ENCODE results near the gene GPR157.
"Not testable (repeated sequence)": the region's sequence is repeated elsewhere in the genome, so short reads cannot be mapped to it uniquely, and the experiment has no call there.

The GPR157 gene, protein sequence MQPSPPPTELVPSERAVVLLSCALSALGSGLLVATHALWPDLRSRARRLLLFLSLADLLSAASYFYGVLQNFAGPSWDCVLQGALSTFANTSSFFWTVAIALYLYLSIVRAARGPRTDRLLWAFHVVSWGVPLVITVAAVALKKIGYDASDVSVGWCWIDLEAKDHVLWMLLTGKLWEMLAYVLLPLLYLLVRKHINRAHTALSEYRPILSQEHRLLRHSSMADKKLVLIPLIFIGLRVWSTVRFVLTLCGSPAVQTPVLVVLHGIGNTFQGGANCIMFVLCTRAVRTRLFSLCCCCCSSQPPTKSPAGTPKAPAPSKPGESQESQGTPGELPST

GRCh38 chr1:9128520-9129265 is at the start of gene GPR157:
GPR157 (minus strand) TSS chr1:9129102; CDS start chr1:9129027, 75 bp downstream.
- peak; percentile 62 for DNase-seq (ENCODE audit: low read depth)

GRCh38 chr1:9174762-9175161 is 45.9 kb upstream of the GPR157 start:
- DNase-seq (ENCODE audit: low read depth): no peak

DNA sequence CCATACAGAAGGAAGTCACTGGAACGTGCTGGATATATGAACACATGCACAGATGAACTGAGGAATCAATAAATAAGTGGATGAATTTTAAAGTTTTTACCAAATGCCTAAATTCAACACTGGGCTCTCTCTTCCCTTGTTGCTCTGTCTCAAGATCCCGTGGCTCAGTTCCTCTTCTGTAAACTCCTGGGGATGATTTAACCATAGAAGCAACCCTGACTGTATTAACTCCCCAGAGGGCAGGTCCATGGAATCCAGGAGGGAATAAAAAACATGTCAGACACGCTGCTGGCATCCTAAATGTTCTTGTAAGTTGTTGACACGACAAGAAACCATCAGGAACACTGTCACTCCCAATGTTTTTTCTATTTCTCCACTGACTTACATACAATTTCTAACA is 45.3 kb upstream of the GPR157 start:
- no peak for DNase-seq (ENCODE audit: low read depth)

- DNase-seq (ENCODE audit: low read depth): no peak
Measured at GRCh38 chr1:9169601-9170137, 40.8 kb upstream of the GPR157 start.

- no peak for DNase-seq (ENCODE audit: low read depth)
Measured at GRCh38 chr1:9167638-9168037, 38.7 kb upstream of the GPR157 start.

DNA sequence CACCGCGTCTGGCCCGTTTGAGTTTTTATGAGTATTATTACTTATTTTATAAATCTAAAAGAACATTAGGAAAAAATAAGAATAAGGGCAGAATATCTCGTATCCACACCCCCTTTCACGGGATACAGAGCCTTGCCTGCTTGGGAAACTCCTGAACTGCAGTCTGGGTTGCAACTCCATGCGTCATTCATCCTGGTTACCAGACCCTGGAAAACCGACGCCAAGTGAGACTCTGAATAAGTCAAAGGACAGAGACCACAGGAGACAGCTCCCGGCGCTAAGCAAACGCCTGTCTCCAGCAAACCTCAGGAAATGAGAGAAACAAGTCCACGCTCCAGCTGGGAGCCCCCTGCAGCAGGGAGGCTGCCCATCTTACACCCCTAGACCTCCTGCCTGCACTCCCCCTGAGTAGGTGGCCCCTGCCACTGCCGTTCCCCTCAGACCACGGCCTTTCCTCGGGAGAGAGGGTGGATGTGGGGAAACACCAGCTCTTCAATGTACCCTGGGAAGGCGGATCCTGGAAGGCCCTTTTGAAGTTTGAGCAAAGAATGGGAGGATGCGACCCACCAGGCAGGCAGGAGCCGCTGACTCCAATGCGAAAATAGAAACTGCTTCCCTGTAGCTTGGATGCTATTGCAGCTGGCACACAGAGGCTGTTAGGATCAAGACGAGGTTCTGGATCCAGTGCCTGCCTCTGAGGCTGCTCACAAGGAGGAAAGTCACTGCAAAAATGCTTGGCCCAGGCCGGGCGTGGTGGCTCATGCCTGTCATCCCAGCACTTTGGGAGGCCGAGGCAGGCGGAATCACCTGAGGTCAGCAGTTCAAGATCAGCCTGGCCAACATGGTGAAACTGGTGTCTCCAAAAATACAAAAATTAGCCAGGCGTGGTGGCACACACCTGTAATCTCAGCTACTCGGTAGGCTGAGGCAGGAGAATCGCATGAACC is 37.7 kb upstream of the GPR157 start:
- DNase-seq (ENCODE audit: low read depth): no peak

DNA sequence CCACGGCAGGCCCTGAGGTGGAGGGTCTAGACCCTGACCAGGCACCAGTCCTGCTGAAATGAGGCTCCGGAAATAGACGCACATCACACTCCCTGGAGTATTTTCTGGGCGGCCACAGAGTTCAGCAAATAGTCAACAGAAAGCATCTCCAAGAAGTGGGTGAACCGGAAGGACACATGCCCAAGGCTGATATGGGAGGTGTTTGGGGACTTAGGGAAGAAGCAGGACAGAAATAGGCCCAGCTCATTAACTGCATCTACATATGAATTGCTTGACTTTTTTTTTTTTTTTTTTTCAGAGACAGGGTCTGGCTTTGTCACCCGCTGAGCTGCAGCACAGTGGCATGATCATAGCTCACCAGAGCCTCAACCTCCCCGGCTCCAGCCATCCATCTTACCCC is 36.5 kb upstream of the GPR157 start:
- DNase-seq (ENCODE audit: low read depth): no peak

DNA sequence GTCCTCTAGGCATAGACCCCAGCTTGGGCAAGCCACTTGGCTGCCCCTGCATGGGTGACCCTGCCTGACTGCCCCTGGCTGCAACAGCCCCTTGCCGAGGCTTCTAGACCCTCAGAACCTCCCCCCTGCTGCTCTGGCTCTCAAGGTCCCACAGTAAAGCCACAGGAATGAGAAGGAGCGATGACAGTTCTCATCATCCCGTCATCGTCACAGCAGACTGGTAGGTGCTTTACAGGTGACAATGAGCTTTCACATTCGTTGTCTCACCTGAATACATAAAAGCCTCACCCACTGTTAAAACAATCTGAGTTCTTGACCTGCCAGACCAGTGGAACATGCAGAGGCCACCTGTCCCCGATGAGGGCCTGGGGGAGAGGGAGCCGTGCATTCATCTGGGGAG is 36.0 kb upstream of the GPR157 start:
- DNase-seq (ENCODE audit: low read depth): no peak

- no peak for DNase-seq (ENCODE audit: low read depth)
Measured at GRCh38 chr1:9164532-9164900, 35.6 kb upstream of the GPR157 start.

DNA sequence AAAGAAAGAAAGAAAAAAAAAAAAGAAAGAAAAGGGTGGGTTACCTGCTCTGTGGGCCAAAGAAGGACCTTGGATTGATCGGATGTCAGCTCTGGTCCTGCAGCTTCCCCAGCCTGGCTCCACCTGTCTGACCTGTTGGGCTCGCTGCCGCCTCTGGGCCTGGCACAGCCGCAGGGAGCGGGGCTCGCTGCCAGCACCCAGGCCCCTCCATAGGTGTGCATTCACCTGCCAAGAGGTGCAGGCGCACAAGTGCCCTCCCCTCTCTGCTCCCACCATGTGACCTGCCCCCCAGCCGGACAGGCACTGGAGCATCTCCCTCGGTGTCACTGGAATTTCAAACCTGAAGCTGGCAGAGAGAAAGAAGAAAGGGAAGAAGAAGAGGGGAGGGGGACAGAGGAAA is 33.1 kb upstream of the GPR157 start:
- DNase-seq (ENCODE audit: low read depth): no peak

- DNase-seq (ENCODE audit: low read depth): no peak
Measured at GRCh38 chr1:9161342-9161741, 32.4 kb upstream of the GPR157 start.

DNA sequence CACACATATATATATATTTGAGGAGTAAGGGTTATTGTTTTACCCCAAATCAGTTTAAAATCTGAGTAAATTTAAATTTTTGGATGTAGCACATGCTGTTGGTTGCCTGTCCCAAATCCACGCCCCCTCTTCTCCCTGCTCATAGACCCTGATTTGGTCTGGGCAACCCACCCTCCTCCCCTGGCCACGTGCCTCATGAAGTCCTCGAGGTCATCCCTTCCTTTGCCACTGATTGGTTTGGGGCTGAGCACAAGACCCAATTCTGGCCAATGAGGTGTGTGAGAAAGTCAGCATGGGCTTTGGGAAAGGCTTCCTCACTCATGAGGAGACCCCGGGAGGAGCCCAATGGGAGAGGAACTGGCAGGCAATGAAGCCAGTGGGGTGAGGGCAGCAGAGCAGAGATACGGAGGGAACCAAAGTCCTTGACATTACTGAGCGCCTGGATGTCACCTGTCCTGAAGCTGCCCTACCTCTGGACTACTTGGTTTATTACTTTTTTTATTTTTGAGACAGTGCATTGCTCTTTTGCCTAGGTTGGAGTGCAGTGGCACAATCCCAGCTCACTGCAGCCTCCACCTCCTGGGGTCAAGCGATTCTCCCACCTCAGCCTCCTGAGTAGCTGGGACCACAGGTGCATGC is 31.3 kb upstream of the GPR157 start:
- no peak for DNase-seq (ENCODE audit: low read depth)

GRCh38 chr1:9155879-9156278 is 27.0 kb upstream of the GPR157 start:
- DNase-seq (ENCODE audit: low read depth): no peak

- not testable (repeated sequence) for DNase-seq (ENCODE audit: low read depth)
Measured at GRCh38 chr1:9155405-9155804, 26.5 kb upstream of the GPR157 start.

- DNase-seq (ENCODE audit: low read depth): no peak
Measured at GRCh38 chr1:9153152-9153551, 24.2 kb upstream of the GPR157 start.

DNA sequence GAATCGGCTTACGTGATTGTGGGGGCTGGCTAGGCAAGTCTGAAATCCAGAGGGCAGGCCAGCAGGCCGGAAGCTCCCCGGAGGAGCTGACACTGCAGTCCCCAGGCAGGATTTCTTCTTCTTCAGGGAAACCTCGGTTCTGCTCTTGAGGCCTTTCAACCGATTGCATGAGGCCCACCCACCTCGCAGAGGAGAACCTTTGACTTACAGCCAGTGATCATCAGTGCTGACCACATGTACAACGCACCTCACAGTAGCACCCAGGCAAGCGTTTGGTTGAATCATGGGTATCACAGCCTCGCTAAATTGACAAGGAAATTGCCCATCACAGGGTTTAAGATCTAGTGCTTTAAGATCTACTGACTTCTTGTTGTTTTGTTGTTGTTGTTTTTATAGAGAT is 23.6 kb upstream of the GPR157 start:
- DNase-seq (ENCODE audit: low read depth): no peak

DNA sequence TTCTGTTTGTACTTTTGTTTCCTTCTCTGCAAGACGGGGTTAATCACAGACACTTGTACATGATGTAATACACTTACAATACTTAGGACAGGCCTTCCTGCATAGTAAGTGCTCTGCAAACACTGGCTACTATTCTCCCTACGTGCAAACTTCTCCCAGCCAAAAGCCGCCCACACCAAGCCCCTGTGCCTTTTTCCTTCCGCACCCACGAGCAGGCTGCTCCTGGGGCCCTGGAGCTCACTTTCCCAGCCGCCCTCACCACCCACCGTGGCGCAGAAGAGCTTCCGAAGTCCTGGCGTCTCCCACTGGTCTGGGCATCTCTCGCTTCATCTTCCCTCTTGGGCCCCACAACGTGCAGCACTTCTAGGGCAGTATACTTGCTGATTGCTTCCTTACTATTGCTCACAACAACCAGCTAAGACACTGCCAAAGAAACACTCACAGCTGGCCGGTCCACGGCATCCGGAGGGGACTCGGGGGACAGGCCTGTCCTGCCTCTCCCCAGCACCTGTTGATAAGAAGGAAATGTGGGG is 22.5 kb upstream of the GPR157 start:
- DNase-seq (ENCODE audit: low read depth): no peak

DNA sequence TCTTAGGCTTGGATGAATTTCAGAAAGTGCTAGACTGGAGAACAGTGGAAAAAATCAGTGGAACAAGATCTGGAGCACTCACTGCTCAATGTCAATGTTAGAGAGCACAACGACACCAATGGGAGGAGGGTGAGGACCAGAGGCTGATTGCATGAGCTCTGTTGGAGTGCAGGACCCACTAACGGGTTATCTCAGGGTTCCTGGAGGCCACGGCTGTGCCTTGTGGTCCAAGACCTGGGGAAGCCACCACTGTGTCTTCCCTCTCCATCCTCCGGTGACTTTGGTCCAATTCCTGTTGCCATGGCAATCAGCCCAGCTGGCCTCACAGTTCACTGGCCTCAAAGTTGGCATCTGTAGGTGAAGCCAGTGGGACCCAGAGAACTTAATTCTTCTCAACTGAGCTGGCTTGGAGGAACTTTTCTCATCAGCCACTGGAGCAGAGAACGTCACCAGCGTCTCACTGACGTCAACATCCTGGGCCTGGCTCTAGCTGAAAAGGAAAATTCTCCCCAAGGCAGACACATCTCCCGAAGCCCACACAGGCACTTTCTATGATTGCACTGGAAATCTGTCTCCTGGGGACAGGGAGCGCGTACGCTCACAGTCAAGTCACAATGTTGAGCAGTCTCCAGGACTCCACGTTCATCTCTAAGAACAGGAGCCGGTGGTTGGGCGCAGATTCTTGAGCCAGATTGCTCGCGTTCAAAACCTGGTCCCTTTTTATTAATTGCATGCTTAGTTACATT is 21.9 kb upstream of the GPR157 start:
- no peak for DNase-seq (ENCODE audit: low read depth)

DNA sequence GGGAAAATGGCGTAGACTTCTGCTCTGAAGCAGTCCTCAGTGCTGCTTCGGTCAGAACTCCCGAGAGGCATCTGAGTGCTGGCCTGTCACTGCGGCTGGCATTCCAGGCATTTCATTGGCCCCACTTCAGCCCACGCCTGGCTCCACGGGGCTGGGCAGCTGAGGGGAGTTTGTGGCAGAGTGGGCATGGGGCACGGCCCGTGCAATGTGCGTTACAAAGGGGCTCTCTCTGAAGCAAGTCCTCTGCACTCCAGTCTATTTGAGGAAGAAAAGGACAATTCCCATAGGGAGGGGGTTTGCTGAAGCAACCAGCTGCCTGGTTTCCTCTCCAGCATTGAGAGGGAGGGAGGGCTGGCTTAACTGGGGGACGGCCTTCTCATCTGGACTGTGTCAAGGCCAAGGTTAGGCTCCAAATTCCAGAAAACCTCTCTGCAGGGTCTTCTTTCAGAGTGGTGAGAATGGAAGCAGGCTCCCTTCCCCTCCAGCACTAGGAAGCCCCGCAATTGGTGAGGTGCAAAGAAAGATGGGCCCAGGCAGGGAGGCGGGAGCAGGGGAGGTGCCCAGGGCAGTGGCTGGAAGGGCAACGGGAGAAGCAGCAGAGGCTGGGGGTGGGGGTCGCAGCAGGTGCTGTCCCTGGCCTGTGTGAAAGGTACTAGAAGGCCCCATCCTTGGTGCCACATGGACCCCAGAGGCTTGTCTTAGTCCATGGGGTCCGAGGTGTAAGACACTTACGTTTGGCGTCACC is 21.1 kb upstream of the GPR157 start:
- DNase-seq (ENCODE audit: low read depth): no peak

DNA sequence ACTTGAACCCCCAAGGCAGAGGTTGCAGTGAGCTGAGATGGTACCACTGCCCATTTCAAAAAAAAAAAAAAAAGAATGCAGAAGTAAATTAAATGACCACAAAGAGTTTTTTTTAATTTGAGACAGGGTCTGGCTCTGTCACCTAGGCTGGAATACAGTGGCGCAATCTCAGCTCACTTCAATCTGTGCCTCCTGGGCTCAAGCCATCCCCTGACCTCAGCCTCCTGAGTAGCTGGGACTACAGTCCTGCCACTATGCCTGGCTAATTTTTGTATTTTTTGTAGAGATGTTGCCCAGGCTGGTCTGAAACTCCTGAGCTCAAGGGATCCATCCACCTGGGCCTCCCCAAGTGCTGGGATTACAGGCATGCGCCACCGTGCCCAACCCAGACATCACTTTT is 20.2 kb upstream of the GPR157 start:
- no peak for DNase-seq (ENCODE audit: low read depth)

Measured in stimulated activated CD8-positive, alpha-beta memory T cell treated with anti-CD3 and anti-CD28 coated beads, Interleukin-7, amount 100 ng/mL, for 24 hours (primary cell).